ENCODE results near the gene GYPB. TPM values are rescaled to one million over a fixed set of nuclear protein-coding genes. Genes with fewer than 3 reads are reported as not detected.
"Not testable (repeated sequence)": the region's sequence is repeated elsewhere in the genome, so short reads cannot be mapped to it uniquely, and the experiment has no call there.

GYPB gene
- total RNA-seq, 1 experiment from 2014 or later = not detected

GRCh38 chr4:143974021-143974420 is 45.2 kb downstream of the GYPB start:
- CTCF ChIA-PET; H3K4me3 Mint-ChIP-seq; H3K27ac Mint-ChIP-seq; H3K9me3 Mint-ChIP-seq; ATAC-seq; DNase-seq (ENCODE audit: low spot score); POLR2A ChIA-PET; H3K36me3 Mint-ChIP-seq; H3K27me3 Mint-ChIP-seq (ENCODE audit: low read depth); H3K4me1 Mint-ChIP-seq: not testable (repeated sequence)

DNA sequence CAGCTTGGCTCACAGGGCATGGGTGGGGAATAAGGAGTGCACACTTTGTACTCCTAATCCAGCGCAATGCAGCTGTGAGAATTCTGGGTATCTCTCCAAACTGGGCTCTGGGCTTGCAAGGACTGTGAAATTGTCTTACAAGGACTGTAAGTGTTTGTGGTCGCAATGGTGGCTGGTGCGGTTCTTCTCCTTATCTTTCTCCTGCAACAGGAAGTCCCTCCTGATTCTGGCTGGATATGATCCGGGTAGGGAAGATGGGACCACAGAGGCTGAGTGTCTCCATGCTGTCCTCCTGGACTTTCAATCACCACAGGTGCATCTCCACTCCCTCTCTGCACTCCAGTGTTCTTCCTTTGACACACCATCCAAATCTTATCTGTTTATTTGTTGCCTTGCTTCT is 58.1 kb downstream of the GYPB start:
- no peaks in the 10 kb centered on the region for H3K4me1 Mint-ChIP-seq
- no peak for ATAC-seq
- no peak overlapping the region for H3K4me3 Mint-ChIP-seq
- H3K36me3 Mint-ChIP-seq = no peaks in the 10 kb centered on the region
- peaks cover under 1% of the 10 kb centered on the region for H3K9me3 Mint-ChIP-seq
- ChIA-PET POLR2A (no interaction called here), CTCF (no interaction called here)
- no peak for TF ChIP-seq ESRRA (CRISPR knock-in tag; IDR thresholded peaks at IDR 0.05; ENCODE audit: borderline replicate concordance)
- DNase-seq (ENCODE audit: low spot score) = no peak
- no peaks in the 10 kb centered on the region for H3K27me3 Mint-ChIP-seq (ENCODE audit: low read depth)
- no peak overlapping the region for H3K27ac Mint-ChIP-seq

DNA sequence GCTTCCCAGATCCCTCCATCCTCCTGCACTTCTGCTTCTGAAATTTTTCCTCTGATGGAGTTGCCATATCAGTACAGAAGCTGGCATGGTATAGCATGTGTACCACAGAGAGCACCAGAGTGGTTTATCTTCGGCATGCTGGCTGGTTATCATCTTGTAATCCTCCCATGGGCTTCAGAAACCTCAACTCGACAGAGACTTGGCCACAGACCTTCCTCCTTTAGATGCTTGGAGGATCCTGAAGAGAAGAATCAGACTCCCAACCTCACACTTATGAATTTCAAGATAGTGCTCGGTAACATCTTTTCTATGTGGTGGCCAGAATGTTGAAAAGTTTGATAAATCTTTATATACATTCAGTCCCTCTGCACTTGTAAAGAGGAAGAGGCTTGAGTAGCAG is 63.9 kb downstream of the GYPB start:
- H3K27me3 Mint-ChIP-seq (ENCODE audit: low read depth); ATAC-seq; H3K4me1 Mint-ChIP-seq; POLR2A ChIA-PET; H3K4me3 Mint-ChIP-seq; DNase-seq (ENCODE audit: low spot score); H3K27ac Mint-ChIP-seq; CTCF ChIA-PET: not testable (repeated sequence)
- peaks cover 29% of the 10 kb centered on the region for H3K9me3 Mint-ChIP-seq
- H3K36me3 Mint-ChIP-seq = peaks cover 13% of the 10 kb centered on the region

- peaks cover 30% of the 10 kb centered on the region for H3K9me3 Mint-ChIP-seq
- H3K4me3 Mint-ChIP-seq; H3K4me1 Mint-ChIP-seq; DNase-seq (ENCODE audit: low spot score); POLR2A ChIA-PET; H3K27ac Mint-ChIP-seq; CTCF ChIA-PET; H3K27me3 Mint-ChIP-seq (ENCODE audit: low read depth); ATAC-seq: not testable (repeated sequence)
- peaks cover 13% of the 10 kb centered on the region for H3K36me3 Mint-ChIP-seq
These were observed 67.7 kb downstream of the GYPB start for GRCh38 chr4:143951458-143951972.

DNA sequence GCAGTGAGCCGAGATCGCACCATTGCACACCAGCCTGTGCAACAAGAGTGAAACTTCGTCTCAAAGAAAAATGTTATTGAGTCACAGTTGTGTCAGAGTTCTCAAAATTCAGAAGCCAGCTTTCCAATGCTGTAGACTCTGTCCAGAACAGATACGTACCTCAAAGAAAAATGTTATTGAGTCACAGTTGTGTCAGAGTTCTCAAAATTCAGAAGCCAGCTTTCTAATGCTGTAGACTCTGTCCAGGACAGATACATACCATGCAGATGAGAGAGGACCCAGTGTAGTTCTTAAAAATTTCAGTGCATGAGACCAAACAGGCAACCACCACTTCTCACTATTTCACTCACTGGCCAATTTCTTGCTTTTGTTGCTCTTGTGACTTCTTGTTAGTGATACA is 68.2 kb downstream of the GYPB start:
- H3K27ac Mint-ChIP-seq; H3K27me3 Mint-ChIP-seq (ENCODE audit: low read depth); H3K4me1 Mint-ChIP-seq; DNase-seq (ENCODE audit: low spot score); H3K4me3 Mint-ChIP-seq; ATAC-seq; POLR2A ChIA-PET; CTCF ChIA-PET: not testable (repeated sequence)
- peaks cover 13% of the 10 kb centered on the region for H3K36me3 Mint-ChIP-seq
- peaks cover 28% of the 10 kb centered on the region for H3K9me3 Mint-ChIP-seq

DNA sequence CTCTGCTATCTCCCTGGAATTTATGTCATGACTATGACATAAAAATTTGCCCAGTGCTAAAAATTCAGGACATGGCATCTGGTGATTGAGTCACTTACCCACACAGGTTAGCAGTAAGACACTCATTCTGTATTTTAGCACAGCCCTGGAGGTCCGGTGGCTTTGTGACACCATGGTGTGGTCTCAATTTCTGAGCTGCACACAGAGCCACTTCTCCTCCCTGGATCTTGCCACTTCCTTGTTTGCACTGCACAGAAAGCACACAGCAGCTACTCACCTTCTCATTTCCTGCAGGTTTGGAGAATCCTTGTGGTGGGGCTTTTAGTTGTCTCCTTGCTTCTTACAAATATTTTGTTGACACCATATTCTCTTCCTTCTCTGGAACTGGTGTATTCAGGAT is 69.0 kb downstream of the GYPB start:
- Mint-ChIP-seq H3K9me3 (peaks cover 26% of the 10 kb centered on the region), H3K36me3 (peaks cover 13% of the 10 kb centered on the region)
- ATAC-seq; H3K27ac Mint-ChIP-seq; H3K4me1 Mint-ChIP-seq; POLR2A ChIA-PET; H3K27me3 Mint-ChIP-seq (ENCODE audit: low read depth); DNase-seq (ENCODE audit: low spot score); H3K4me3 Mint-ChIP-seq; CTCF ChIA-PET: not testable (repeated sequence)

- peaks cover 13% of the 10 kb centered on the region for H3K36me3 Mint-ChIP-seq
These were observed 71.7 kb downstream of the GYPB start for GRCh38 chr4:143947493-143947892.

More at GRCh38 chr4:143947493-143947892, 71.7 kb downstream of the GYPB start:
- H3K27me3 Mint-ChIP-seq (ENCODE audit: low read depth); POLR2A ChIA-PET; CTCF ChIA-PET; H3K4me3 Mint-ChIP-seq; ATAC-seq; DNase-seq (ENCODE audit: low spot score); H3K27ac Mint-ChIP-seq; H3K4me1 Mint-ChIP-seq: not testable (repeated sequence)
- H3K9me3 Mint-ChIP-seq = peaks cover 16% of the 10 kb centered on the region

Other genes with a start within 250 kb of the GYPB start
- not detected in 3 replicates for gene GYPE, start 113.8 kb downstream of the GYPB start, total RNA-seq (2021)
- 0.09 to 0.44 TPM in 2 of 3 replicates, not detected in the other for gene GYPA, start 121.3 kb upstream of the GYPB start, total RNA-seq (2021)

Measured in WTC11 (cell line).